Naive thymus-derived CD8-positive, alpha-beta T cell (primary cell): Measurements from ENCODE around the gene ADCY6. TPM values are rescaled to one million over a fixed set of nuclear protein-coding genes. Genes with fewer than 3 reads are reported as not detected.

ENCODE experiments used
- ATAC-seq, 2 donors: fragments of 150-1000 bp; cut with Tn5 transposase in 1 of 2; sonication (Bioruptor Pico), chemical (Tn5 transposase) in 1 of 2; 1 replicate in 1 of 2; 2 replicates in 1 of 2; pipeline ENCODE4 v1.10.0; 2021; ENCODE audit warnings: mild to moderate bottlenecking in 2 of 2, moderate library complexity in 2 of 2
- POLR2A ChIA-PET: fragments of 350-600 bp; sonication (Branson Sonifier 250); formaldehyde crosslinking; loops from one replicate; lab custom pipeline; 2021; ENCODE audit warnings: antibody characterized with exemption; lab: Charles Lee
- DNase-seq, 10 donors: peaks; one replicate each; pipeline versions ENCODE4 v3.0.0 to v3.0.0-alpha.2; 2020 to 2022
- H3K27ac Mint-ChIP-seq, 10 donors: one replicate each; pipeline ENCODE4 v1.8.0; 2020 to 2022; ENCODE audit warnings: mild to moderate bottlenecking in 10 of 10, mixed read lengths in 10 of 10, moderate library complexity in 4 of 10, inconsistent platforms in 1 of 10
- H3K27me3 Mint-ChIP-seq, 5 donors: one replicate each; pipeline ENCODE4 v1.8.0; 2021 to 2022; ENCODE audit warnings: mixed read lengths in 5 of 5
- H3K36me3 Mint-ChIP-seq, 3 donors: one replicate each; pipeline ENCODE4 v1.8.0; 2020 to 2022; ENCODE audit warnings: mixed read lengths in 3 of 3, mild to moderate bottlenecking in 2 of 3, inconsistent platforms in 1 of 3
- H3K4me1 Mint-ChIP-seq, 4 donors: one replicate each; pipeline ENCODE4 v1.8.0; 2021 to 2022; ENCODE audit warnings: mixed read lengths in 4 of 4
- H3K4me3 Mint-ChIP-seq, 10 donors: one replicate each; pipeline ENCODE4 v1.8.0; 2020 to 2022; ENCODE audit warnings: mild to moderate bottlenecking in 10 of 10, mixed read lengths in 10 of 10, moderate library complexity in 6 of 10, inconsistent platforms in 1 of 10
- H3K9me3 Mint-ChIP-seq, 9 donors: one replicate each; pipeline ENCODE4 v1.8.0; 2020 to 2022; ENCODE audit warnings: mixed read lengths in 9 of 9, mild to moderate bottlenecking in 3 of 9, inconsistent platforms in 1 of 9, moderate library complexity in 1 of 9
- polyA plus RNA-seq, 3 donors: library from polyadenylated mRNA; unstranded; fragments of 300-500 nt; fragmentation: Illumina TruSeq; gene quantifications; one replicate each; pipeline ENCODE4 v1.2.3, GENCODE V29; 2021
- total RNA-seq, 8 experiments: library from RNA in 2 of 8; stranded (reverse) in 2 of 8; gene quantifications; one replicate each; pipeline ENCODE4 v1.2.3 and lab custom pipeline; 2021 to 2026

Gene ADCY6
- total RNA-seq (not detected), polyA plus RNA-seq (not detected), total RNA-seq (lab: John Stamatoyannopoulos, UW) (0 to 1.0 (median 0.10) reads per million in 6 experiments)

DNA sequence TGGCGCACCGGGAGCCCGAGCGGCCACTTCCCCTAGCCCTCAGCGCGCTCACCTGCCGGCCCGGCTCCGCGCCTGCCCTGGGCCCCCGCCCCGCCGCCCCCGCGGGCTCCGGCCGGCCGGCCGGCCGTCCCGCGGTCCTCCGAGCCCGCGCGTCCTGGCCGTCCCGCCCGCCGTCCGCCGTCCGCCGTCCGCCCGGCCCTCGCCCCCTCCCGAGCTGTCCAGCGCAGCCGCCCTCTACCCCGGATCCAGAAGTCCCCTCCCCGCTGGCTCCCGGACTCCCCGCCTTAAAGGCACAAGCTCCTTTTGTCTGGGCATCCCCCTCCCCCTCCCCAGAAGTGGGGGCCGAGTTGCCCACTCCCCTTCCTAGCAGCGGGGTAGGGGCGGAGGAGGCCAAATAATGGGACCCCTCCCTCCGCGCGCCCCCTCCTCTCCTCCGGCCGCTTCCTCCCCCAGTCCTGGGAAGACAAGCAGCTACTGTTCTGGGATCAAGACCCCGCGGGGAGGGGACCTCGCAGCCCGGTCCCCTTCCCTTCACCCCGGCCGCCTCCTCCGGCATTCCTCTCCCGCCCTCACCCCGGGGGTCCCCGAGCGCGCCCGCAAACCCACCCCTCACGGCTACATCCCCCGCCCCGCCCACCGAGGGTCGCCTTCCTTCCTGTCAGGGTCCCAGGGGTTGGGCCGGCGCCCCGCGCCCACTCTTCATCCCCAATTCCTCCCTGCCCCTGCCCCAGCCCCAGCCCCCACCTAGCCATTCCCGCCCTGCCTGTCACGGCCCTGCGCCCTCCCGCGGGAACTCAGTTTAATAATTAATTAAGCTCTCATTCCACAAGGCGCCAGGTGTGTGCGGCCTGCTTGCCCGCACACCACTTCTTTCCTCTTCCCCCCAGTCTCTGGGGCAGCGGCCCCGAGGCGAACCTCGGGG is at the start of gene ADCY6:
TSS of gene ADCY6 (minus strand) at position 236 of the 922 bp plus-strand sequence. CDS start 5,655 bp downstream, outside the sequence.
- peak in 1 of 10 donors; percentile 2 for DNase-seq
- H3K27ac Mint-ChIP-seq: peak within 1 kb of the TSS in 2 of 10 donors; percentile 18 to 79
- H3K27me3 Mint-ChIP-seq: peaks cover 18 to 61% (median 45%) of the 10 kb centered on the region in 5 donors

DNA sequence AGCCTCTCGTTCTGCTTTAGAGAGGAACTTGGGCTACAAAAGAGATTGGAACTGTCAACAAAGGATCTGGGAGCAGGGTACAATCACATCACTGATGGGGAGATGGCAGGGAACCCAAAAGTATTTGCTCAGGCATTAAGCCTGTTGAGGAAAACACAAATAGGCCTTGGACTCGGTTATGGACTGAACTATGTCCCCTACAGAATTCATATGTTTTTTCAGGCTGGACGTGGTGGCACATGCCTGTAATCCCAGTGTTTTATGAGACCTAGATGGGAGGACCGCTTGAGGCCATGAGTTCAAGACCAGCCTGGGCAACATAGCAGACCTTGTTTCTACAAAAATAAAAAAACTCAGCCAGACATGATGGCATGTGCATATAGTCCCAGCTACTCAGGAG is 49.2 kb upstream of the ADCY6 start:
- POLR2A ChIA-PET: no interaction called here
- no peak for DNase-seq
- no peak overlapping the region for H3K4me3 Mint-ChIP-seq
- H3K27ac Mint-ChIP-seq: peak overlapping the region in 1 of 10 donors; percentile 26
- ATAC-seq: no peak
- no peaks in the 10 kb centered on the region for H3K27me3 Mint-ChIP-seq
- H3K36me3 Mint-ChIP-seq: peaks cover 0 to 88% (median 22%) of the 10 kb centered on the region in 3 donors
- H3K9me3 Mint-ChIP-seq: no peaks in the 10 kb centered on the region
- no peaks in the 10 kb centered on the region for H3K4me1 Mint-ChIP-seq

More for the DNA sequence above, at the start of gene ADCY6:
- ATAC-seq: peak in 1 of 2 donors; percentile 41
- Mint-ChIP-seq H3K4me1 (peaks cover 5 to 22% (median 7%) of the 10 kb centered on the region in 4 donors), H3K4me3 (peak within 1 kb of the TSS; percentile 69 to 87 (median 75)), H3K9me3 (no peaks in the 10 kb centered on the region), H3K36me3 (peaks cover 0 to 4% (median 0%) of the 10 kb centered on the region in 3 donors)
- POLR2A ChIA-PET: interaction anchor here (0.6 kb wide), 2 partner anchors 20 to 230 kb away, joined by 3 to 5 read pairs; a partner anchor contains a TSS

DNA sequence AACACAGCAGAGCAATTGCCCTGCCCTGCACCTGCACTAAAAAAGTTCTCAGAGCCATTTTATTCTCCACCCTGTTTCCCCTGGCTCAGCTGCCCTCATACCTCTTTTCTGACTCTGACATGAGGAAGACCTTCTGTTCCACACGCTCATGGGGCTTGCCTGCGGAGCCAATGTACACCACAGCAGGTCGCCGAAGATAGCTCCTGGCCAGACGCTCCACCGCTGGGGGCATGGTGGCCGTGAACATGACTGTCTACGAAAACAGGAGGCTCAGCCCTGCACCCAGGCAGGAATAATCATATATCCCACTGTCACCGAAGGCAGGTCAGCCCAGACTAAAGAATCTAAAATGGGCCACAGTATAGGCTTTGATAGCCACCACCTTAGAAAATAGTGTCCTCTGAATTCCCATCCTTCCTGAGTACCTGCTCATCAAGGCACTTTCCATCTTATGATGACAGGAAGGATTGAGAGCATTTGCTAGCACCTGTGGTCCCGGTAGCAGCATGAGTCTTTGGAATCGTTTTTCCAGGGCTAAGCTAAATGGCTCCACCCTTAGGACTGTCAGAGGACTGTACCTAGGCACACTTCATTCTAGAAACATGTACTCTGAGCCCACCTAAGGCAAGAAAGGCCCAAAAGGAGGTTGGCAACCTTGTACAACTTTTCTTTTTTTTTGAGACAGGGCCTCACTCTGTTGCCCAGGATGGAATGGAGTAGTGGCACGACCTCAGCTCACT is 43.6 kb upstream of the ADCY6 start:
- DNase-seq (peak in 1 of 10 donors; percentile 37), ATAC-seq (no peak)
- Mint-ChIP-seq H3K4me1 (peaks cover 0 to 3% (median under 1%) of the 10 kb centered on the region in 4 donors), H3K27me3 (no peaks in the 10 kb centered on the region), H3K36me3 (peaks cover 5 to 93% (median 31%) of the 10 kb centered on the region in 3 donors), H3K4me3 (no peak overlapping the region), H3K27ac (no peak overlapping the region), H3K9me3 (no peaks in the 10 kb centered on the region)
- POLR2A ChIA-PET: no interaction called here

DNA sequence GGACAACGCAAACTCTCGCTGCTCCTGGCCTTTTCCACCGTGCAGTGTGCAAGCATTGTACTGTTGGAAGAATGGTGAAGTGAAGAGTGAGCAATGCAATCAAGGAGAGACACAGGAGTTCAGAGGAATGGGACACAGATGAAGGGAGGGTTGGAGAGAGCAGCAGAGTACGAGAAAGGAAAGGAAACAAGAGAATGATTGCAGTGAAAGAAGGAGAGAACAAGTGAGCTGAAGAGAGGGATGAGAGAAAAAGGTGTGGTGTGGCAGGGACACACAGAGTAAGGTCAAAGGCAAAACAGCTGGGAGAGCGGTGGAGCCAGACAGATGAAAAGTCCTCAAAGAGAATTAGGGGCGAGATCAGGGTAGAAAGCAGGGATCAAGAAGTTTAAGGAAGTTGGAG is 42.4 kb upstream of the ADCY6 start:
- Mint-ChIP-seq H3K36me3 (peaks cover 5 to 81% (median 25%) of the 10 kb centered on the region in 3 donors), H3K27me3 (no peaks in the 10 kb centered on the region), H3K27ac (peak overlapping the region in 3 of 10 donors; percentile 24 to 71 (median 43)), H3K9me3 (no peaks in the 10 kb centered on the region), H3K4me1 (peaks cover 0 to 3% (median under 1%) of the 10 kb centered on the region in 4 donors), H3K4me3 (no peak overlapping the region)
- ATAC-seq (no peak), DNase-seq (no peak)
- POLR2A ChIA-PET: interaction anchor here (0.5 to 1.1 kb wide), 2 partner anchors 15 to 40 kb away, joined by 3 to 4 read pairs; no protein-coding TSS in a partner anchor

DNA sequence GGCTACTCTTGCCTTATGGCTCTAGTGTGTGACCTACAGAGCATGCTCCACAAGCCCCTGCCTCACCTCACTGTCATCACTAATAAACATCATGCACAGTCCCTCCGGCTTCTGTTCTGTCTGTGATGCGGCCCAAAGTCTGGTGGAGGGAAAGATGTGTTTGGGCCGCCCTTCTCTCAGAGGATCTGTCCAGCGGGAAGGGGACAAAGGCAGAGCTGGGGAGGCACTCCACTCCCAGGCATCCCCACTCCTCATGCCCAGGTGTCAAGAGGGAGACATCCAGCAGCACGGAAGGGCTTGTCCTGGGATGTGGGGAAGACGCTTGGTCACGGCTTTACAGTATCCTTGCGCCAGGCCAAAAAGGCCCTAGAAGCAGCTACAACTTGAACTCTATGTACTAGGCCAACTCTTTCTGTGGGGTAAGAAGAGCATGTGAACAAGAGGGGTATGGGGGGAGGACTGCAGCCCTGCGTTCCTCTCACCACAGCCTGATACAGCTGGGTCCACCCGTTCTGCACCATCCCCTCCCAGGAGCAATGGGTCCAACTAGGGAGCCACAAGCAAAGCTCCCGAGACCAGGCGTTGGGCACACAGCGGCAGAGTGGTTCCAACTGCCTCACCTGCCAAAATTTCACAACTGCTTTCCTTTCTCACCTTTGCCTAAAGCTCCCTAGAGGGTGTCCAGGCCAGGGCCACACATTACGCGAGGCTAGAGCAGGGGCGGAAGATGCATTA is 40.1 kb upstream of the ADCY6 start:
- Mint-ChIP-seq H3K27ac (peak overlapping the region in 3 of 10 donors; percentile 8 to 40 (median 32)), H3K27me3 (no peaks in the 10 kb centered on the region), H3K36me3 (peaks cover 5 to 58% (median 19%) of the 10 kb centered on the region in 3 donors), H3K4me3 (peak overlapping the region in 1 of 10 donors; percentile 19), H3K9me3 (no peaks in the 10 kb centered on the region), H3K4me1 (peaks cover 0 to 4% (median 2%) of the 10 kb centered on the region in 4 donors)
- DNase-seq (peak in 1 of 10 donors; percentile 26), ATAC-seq (no peak)
- POLR2A ChIA-PET: no interaction called here

DNA sequence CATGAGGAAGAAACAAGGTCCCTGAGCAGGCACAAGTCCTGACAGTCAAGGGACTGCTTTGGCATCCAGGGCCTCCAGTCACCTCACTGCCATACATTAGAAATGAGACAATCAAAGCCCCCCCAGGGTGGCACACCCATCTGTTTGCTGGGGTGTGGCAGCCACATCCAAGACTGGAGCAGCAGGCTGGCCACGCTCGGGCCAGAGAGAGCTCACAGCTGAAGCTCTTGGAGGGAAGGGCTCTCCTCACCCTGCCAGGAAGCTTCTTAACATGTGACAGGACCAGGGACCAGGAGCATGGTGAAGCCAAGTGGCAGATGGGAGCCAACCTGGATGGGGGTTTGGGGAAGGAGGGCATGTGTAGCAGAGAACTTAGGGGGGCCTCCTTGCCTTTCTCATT is 39.4 kb upstream of the ADCY6 start:
- peak overlapping the region in 2 of 10 donors; percentile 32 to 33 for H3K27ac Mint-ChIP-seq
- DNase-seq (no peak), ATAC-seq (no peak)
- peaks cover 0 to 4% (median 2%) of the 10 kb centered on the region in 4 donors for H3K4me1 Mint-ChIP-seq
- POLR2A ChIA-PET: no interaction called here
- H3K27me3 Mint-ChIP-seq: no peaks in the 10 kb centered on the region
- H3K9me3 Mint-ChIP-seq: no peaks in the 10 kb centered on the region
- peaks cover 5 to 51% (median 16%) of the 10 kb centered on the region in 3 donors for H3K36me3 Mint-ChIP-seq
- no peak overlapping the region for H3K4me3 Mint-ChIP-seq

DNA sequence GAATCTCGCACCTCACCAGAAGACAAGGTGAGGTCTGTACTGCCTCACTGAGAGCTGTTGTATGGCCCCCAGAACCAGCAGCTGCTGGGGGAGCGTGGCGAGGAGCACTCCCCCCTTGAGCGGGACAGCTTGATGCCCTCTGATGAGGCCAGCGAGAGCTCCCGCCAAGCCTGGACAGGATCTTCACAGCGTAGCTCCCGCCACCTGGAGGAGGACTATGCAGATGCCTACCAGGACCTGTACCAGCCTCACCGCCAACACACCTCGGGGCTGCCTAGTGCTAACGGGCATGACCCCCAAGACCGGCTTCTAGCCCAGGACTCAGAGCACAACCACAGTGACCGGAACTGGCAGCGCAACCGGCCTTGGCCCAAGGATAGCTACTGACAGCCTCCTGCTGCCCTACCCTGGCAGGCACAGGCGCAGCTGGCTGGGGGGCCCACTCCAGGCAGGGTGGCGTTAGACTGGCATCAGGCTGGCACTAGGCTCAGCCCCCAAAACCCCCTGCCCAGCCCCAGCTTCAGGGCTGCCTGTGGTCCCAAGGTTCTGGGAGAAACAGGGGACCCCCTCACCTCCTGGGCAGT is 38.7 kb upstream of the ADCY6 start:
- ATAC-seq: no peak
- H3K36me3 Mint-ChIP-seq: peaks cover 5 to 44% (median 14%) of the 10 kb centered on the region in 3 donors
- H3K9me3 Mint-ChIP-seq: no peaks in the 10 kb centered on the region
- POLR2A ChIA-PET: no interaction called here
- no peaks in the 10 kb centered on the region for H3K27me3 Mint-ChIP-seq
- peak overlapping the region in 1 of 10 donors; percentile 17 for H3K27ac Mint-ChIP-seq
- H3K4me3 Mint-ChIP-seq: no peak overlapping the region
- H3K4me1 Mint-ChIP-seq: peaks cover 0 to 4% (median 2%) of the 10 kb centered on the region in 4 donors
- DNase-seq: no peak

DNA sequence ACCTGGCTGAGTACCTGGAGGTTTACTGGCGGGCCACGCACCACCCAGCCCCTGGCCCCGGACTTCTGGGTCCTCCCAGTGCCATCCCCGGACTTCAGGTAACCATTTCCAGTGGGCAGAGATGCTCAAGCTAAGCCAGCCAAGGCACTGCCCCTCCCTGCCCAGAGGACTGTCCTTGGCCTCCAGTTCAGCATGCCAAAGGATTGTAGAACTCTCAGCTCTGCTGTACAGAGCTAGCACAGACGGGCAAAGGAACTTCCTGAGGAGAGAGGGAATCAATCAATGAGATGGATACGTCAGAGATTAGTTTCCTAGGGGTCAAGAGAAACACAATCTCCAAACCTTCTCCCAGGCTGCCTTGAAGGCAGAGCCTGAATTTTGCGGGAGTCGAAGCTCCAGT is 38.1 kb upstream of the ADCY6 start:
- no peaks in the 10 kb centered on the region for H3K9me3 Mint-ChIP-seq
- H3K4me1 Mint-ChIP-seq: peaks cover 0 to 7% (median 2%) of the 10 kb centered on the region in 4 donors
- ATAC-seq (no peak), DNase-seq (no peak)
- no peak overlapping the region for H3K27ac Mint-ChIP-seq
- peaks cover 5 to 38% (median 9%) of the 10 kb centered on the region in 3 donors for H3K36me3 Mint-ChIP-seq
- POLR2A ChIA-PET: interaction anchor here (0.8 kb wide), 1 partner anchor 12 kb away, joined by 3 read pairs; no protein-coding TSS in a partner anchor
- H3K4me3 Mint-ChIP-seq: no peak overlapping the region
- H3K27me3 Mint-ChIP-seq: no peaks in the 10 kb centered on the region

DNA sequence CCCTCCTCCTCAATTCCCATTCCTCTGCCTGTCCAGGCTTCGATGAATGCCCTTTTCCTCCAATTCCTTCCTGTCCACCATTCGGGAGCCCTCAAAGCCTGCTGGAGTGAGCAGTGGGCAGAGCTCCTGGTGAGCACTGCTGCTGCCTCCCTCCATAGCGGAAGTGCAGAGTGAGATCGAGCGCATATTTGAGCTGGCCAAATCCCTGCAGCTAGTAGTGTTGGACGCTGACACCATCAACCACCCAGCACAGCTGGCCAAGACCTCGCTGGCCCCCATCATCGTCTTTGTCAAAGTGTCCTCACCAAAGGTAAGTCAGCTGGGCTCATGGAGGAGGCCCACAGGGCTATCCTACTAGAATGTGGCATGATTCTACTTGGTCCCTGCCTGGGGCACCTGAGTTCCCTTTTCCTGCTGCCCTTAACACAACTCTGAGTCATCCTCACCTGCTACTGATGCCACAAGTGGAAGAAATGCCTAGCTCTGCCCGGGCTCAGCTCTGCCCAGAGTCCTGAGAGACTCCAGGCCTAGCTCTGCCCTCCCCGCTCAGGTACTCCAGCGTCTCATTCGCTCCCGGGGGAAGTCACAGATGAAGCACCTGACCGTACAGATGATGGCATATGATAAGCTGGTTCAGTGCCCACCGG is 37.4 kb upstream of the ADCY6 start:
- DNase-seq (no peak), ATAC-seq (no peak)
- Mint-ChIP-seq H3K27me3 (no peaks in the 10 kb centered on the region), H3K9me3 (no peaks in the 10 kb centered on the region), H3K27ac (peak overlapping the region in 3 of 10 donors; percentile 3 to 64 (median 35)), H3K4me1 (peaks cover 0 to 7% (median 2%) of the 10 kb centered on the region in 4 donors), H3K4me3 (no peak overlapping the region), H3K36me3 (peaks cover 4 to 31% (median 7%) of the 10 kb centered on the region in 3 donors)
- POLR2A ChIA-PET: interaction anchor here (0.8 kb wide), 1 partner anchor 11 kb away, joined by 3 read pairs; no protein-coding TSS in a partner anchor

DNA sequence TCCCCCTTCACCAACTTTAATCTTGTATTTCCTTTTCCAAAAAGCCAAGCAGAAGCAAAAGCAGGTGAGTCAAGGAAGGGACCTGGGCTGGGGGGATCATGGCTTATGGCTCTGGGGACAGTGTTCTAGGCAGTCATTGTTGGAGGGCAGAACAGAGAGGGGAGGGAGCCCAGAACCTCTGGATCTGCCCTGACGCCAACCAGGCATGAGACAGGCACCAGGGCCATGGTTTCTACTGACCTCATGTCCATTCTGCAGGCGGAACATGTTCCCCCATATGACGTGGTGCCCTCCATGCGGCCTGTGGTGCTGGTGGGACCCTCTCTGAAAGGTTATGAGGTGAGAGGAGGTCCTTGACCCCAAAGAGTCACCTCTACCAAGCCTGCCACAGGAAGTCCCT is 36.0 kb upstream of the ADCY6 start:
- no peak for ATAC-seq
- no peak for DNase-seq
- H3K36me3 Mint-ChIP-seq: peaks cover 0 to 17% (median 3%) of the 10 kb centered on the region in 3 donors
- no peaks in the 10 kb centered on the region for H3K27me3 Mint-ChIP-seq
- POLR2A ChIA-PET: no interaction called here
- no peaks in the 10 kb centered on the region for H3K9me3 Mint-ChIP-seq
- H3K27ac Mint-ChIP-seq: peak overlapping the region in 2 of 10 donors; percentile 1 to 48
- peaks cover 0 to 5% (median 2%) of the 10 kb centered on the region in 4 donors for H3K4me1 Mint-ChIP-seq
- H3K4me3 Mint-ChIP-seq: no peak overlapping the region

DNA sequence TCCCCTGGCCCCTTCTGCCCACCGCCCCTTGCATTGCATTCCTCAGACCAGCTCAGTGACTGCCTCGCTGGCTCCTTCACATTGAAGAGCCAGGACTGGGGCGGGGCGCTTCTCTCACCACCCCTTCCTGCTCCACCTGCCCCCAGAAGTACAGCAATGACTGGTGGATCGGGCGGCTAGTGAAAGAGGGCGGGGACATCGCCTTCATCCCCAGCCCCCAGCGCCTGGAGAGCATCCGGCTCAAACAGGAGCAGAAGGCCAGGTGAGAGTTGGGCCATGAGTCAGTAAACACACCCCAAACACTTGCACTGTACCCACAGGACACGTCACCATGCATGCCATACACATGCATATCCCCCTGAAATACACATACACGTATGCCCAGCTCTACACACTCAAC is 35.2 kb upstream of the ADCY6 start:
- H3K36me3 Mint-ChIP-seq: peaks cover 0 to 9% (median 0%) of the 10 kb centered on the region in 3 donors
- POLR2A ChIA-PET: interaction anchor here (0.6 kb wide), 1 partner anchor 10 kb away, joined by 3 read pairs; no protein-coding TSS in a partner anchor
- no peak for ATAC-seq
- DNase-seq: no peak
- H3K27ac Mint-ChIP-seq: peak overlapping the region in 1 of 10 donors; percentile 1
- no peaks in the 10 kb centered on the region for H3K27me3 Mint-ChIP-seq
- peaks cover 0 to 5% (median 2%) of the 10 kb centered on the region in 4 donors for H3K4me1 Mint-ChIP-seq
- no peak overlapping the region for H3K4me3 Mint-ChIP-seq
- H3K9me3 Mint-ChIP-seq: no peaks in the 10 kb centered on the region
